ENCODE results near the gene CDCP1. TPM values are rescaled to one million over a fixed set of nuclear protein-coding genes. Genes with fewer than 3 reads are reported as not detected.

The CDCP1 gene
- total RNA-seq (10 to 100 TPM; 24.3 to 31.4 TPM), polyA plus RNA-seq (ENCODE audit: insufficient read length in 6 of 6) (under 1 TPM; 0.30 to 0.60 (median 0.53) TPM)
- long read RNA-seq, donor 1 = 0 reads
- long read RNA-seq, donor 2 = 0 reads
- long read RNA-seq, donor 3 = 0 reads
- long read RNA-seq, donor 4, full-length matches to known transcripts = 4 of 6 reads
- long read RNA-seq, donor 4, partial matches to known transcripts = 1 of 6 reads
- long read RNA-seq, donor 4, other reads (novel, unspliced or antisense) = 1 of 6 reads
- long read RNA-seq, donor 5 = 0 reads
- long read RNA-seq, donor 6 = 0 reads
- long read RNA-seq, donor 7 = 0 reads
- long read RNA-seq, donor 8 = 0 reads
- long read RNA-seq, donor 9 = 0 reads
- long read RNA-seq, donor 10, transcript CDCP1-202 (4 exons, 1,416 nt) = major isoform, 6 of 12 reads
- long read RNA-seq, donor 10, partial matches to known transcripts = 4 of 12 reads
- long read RNA-seq, donor 10, other reads (novel, unspliced or antisense) = 2 of 12 reads
- long read RNA-seq, donor 11 = 0 reads
- long read RNA-seq, donor 12 = 0 reads

DNA sequence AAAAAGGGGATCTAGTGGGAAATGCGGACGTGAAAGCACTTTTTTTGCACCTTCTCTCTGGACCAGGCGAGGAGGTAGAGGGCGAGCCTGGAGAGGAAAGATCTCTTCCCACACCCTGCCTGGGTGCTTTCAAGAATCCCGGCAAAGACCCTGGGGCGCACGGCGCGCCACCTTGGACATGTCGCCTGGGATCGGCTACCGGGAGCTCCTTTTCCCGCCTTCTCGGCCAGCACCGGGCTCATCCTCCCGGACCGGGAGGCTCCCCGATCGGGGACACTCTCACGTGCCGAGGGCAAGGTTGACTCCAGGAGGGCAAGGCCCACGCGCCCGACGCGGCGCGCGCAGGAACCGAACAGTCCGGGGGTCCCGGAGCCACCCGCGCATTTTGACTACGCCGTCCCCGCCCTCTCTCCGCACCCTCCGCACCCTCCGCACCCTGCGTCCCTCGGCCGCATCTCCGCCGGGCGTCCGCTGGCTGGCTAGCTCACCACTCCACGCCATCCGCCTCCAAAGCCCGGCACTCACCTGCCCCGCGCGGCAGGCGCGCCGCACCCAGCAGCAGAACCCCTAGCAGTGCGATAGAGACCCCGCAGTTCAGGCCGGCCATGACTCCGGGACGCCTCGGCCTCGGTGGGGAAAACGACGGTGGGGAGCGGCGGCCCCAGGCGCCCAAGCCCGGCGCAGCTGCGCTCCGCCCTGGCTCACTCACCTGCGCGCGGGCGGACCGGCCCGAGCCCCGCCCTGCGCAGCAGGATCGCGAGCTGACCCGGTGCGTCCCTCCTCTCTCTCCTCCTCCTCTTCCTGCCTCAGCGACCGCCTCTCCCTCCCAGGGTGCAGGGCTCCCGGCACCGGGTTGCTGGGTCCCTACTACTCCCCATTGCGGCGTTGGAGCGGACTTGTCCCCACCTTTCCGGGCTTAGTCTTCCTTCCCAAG lies at the start of gene CDCP1:
CDCP1 (minus strand) TSS at position 698 of the 934 bp plus-strand sequence; CDS start at position 607, 91 bp downstream.
- H3K36me3 ChIP-seq = no peaks in the 10 kb centered on the region
- peak within 1 kb of the TSS; percentile 52 to 53 for H3K4me3 ChIP-seq
- TF ChIP-seq, protein P1, sequence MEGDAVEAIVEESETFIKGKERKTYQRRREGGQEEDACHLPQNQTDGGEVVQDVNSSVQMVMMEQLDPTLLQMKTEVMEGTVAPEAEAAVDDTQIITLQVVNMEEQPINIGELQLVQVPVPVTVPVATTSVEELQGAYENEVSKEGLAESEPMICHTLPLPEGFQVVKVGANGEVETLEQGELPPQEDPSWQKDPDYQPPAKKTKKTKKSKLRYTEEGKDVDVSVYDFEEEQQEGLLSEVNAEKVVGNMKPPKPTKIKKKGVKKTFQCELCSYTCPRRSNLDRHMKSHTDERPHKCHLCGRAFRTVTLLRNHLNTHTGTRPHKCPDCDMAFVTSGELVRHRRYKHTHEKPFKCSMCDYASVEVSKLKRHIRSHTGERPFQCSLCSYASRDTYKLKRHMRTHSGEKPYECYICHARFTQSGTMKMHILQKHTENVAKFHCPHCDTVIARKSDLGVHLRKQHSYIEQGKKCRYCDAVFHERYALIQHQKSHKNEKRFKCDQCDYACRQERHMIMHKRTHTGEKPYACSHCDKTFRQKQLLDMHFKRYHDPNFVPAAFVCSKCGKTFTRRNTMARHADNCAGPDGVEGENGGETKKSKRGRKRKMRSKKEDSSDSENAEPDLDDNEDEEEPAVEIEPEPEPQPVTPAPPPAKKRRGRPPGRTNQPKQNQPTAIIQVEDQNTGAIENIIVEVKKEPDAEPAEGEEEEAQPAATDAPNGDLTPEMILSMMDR (IDR thresholded peaks at IDR 0.05) = no peak
- H3K27ac ChIP-seq = peak within 1 kb of the TSS; percentile 1 to 40
- intact Hi-C loops (cut with DNase I) = no loop called here
- DNase-seq (peak in 2 of 4 donors; percentile 61 to 85), ATAC-seq (peak; percentile 98)
- H3K27me3 ChIP-seq = peaks cover 14 to 42% of the 10 kb centered on the region in 2 donors
- H3K9me3 ChIP-seq = peaks cover 0 to 3% of the 10 kb centered on the region in 2 donors
- H3K4me1 ChIP-seq = peaks cover 0 to 25% of the 10 kb centered on the region in 2 donors

- no peak overlapping the region for H3K4me3 ChIP-seq
- DNase-seq = no peak
- H3K9me3 ChIP-seq = no peaks in the 10 kb centered on the region
- ATAC-seq = no peak
- intact Hi-C loops (cut with DNase I) = no loop called here
- TF ChIP-seq, protein P1 (IDR thresholded peaks at IDR 0.05) = no peak
- H3K27ac ChIP-seq = no peak overlapping the region
- H3K27me3 ChIP-seq = no peaks in the 10 kb centered on the region
- peaks cover 0 to 3% of the 10 kb centered on the region in 2 donors for H3K4me1 ChIP-seq
- H3K36me3 ChIP-seq = no peaks in the 10 kb centered on the region
Measured at GRCh38 chr3:45194791-45195190, 48.6 kb upstream of the CDCP1 start.

- Histone ChIP-seq H3K27ac (no peak overlapping the region), H3K4me1 (no peaks in the 10 kb centered on the region), H3K27me3 (no peaks in the 10 kb centered on the region), H3K9me3 (no peaks in the 10 kb centered on the region), H3K36me3 (no peaks in the 10 kb centered on the region), H3K4me3 (no peak overlapping the region)
- intact Hi-C loops (cut with DNase I) = no loop called here
- TF ChIP-seq, protein P1 (IDR thresholded peaks at IDR 0.05) = no peak
- DNase-seq = no peak
- no peak for ATAC-seq
Measured at GRCh38 chr3:45191924-45192417, 45.8 kb upstream of the CDCP1 start.

DNA sequence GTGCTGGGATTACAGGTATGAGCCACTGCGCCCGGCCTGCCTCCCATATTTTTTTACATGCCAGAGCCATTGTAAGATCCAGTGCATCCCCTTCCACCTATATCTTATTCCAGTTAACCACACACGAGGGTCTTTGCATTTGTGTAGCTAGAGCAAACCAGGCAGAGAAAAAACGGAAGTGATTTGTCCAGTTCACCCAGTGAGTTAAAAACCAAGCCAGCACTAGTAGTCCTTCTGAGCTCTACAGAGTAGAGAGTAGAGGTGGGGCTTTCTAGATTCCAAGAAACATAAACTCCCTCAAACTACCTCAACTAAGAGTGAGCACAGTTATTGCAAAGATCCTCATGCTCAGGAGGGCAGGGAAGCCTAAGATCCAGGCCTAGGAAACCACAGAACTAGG lies 45.2 kb upstream of the CDCP1 start:
- no peaks in the 10 kb centered on the region for H3K27me3 ChIP-seq
- H3K4me3 ChIP-seq = no peak overlapping the region
- intact Hi-C loops (cut with DNase I) = no loop called here
- ATAC-seq (no peak), DNase-seq (no peak)
- no peak overlapping the region for H3K27ac ChIP-seq
- no peaks in the 10 kb centered on the region for H3K36me3 ChIP-seq
- no peaks in the 10 kb centered on the region for H3K4me1 ChIP-seq
- TF ChIP-seq, protein P1 (IDR thresholded peaks at IDR 0.05) = no peak
- H3K9me3 ChIP-seq = no peaks in the 10 kb centered on the region
